GM19043 (cell line): Measurements from ENCODE around the gene NT5C.

Source experiments
- ATAC-seq: cut with Tn5 transposase; IDR thresholded peaks from one replicate; pipeline ENCODE4 v1.9.1; 2021; ENCODE audit warnings: low read depth; ENCODE audit not compliant: unreplicated experiment

NT5C gene

DNA sequence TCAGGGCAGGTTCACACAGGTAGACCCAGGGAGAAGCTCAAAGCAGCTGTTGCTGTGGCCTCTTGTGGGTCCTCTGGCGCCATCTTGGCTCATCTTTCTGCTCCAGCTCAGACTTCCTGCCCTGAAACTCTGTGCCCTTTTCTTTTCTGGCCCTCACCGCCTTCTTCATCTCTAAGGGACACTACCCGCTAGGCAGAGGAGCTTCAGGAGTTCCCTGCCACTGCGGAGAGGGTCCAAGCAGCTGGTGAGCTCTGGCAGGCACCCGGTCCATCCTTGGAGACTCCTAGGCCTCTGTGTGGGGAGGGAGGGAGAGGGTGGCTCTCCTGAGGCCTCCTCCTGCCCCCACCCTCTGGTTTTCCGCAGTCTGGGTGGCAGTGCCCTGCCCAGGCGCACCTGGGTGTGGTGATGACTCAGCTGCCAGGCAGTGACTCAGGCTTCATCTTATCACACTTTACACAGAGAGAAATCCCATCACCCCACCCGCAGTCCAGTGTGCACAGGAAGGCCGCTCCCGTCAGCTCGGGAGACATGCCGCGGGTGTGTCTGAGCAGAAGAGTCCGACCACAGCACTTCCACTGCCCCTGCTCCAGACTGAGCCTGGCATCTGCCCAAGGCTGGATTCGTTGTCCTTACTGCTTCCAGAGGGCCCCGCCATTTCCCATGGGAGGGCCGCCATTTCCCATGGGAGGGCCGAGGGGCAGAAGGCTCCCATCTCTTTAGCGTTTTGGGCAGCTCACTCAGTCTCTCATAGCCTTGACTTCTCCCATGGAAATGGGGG lies 7.3 kb downstream of the NT5C start:
- no peak for ATAC-seq

DNA sequence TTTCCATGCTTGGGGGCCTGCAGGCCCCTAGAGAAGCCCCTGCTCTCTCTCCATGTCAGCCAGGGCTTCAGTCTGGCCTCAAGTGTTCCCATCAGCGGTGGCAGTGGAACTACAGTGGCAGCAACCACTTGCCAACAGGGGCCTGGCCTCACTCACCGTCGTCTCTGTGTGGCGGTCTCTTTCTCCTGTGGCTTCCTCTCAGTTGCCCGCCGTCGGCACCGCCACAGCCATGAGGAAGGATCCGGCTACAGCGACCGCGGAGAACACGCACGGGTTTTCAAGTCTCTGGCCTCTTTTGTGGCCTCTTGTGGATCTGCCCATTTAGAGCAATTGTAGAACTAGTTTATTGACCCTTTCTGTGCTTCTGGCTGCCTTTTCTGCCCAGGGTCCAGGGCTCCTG lies 13.2 kb downstream of the NT5C start:
- ATAC-seq = no peak

DNA sequence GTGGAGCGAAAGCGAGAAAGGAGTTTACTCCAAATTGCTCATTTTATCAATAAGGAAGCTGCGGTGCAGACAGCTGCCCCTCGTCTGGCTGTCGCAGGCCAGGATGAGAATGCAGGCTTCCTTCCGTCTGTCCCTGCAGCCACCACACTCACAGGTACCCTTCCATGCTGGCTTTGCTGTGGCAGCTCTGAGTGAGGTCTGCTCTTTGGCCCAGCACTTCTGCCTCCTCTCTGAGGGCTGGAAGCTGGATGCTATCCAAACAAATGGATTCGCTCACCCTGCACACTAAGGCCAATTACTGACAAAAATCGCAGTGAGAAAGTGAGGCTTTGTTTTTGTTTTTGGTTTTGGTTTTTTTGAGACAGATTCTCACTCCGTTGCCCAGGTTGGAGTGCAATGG lies 14.8 kb downstream of the NT5C start:
- no peak for ATAC-seq

DNA sequence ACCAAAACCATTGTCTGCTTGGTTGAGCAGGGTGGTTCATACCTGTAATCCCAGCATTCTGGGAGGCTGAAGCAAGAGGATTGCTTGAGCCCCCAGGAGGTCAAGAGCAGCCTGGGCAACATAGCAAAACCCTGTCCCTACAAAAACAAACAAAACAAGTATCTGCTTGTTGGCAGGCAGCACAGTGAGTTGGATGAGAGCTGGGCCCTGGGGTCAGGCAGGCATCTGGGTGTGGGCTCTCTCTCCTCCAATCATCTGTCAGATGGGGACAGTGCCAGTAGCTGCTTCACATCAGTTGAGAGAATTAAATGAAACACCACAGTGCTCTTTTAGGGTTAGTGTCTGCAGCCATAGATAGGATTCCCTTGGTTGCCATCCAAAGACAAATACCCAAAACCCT lies 16.0 kb downstream of the NT5C start:
- ATAC-seq = no peak

DNA sequence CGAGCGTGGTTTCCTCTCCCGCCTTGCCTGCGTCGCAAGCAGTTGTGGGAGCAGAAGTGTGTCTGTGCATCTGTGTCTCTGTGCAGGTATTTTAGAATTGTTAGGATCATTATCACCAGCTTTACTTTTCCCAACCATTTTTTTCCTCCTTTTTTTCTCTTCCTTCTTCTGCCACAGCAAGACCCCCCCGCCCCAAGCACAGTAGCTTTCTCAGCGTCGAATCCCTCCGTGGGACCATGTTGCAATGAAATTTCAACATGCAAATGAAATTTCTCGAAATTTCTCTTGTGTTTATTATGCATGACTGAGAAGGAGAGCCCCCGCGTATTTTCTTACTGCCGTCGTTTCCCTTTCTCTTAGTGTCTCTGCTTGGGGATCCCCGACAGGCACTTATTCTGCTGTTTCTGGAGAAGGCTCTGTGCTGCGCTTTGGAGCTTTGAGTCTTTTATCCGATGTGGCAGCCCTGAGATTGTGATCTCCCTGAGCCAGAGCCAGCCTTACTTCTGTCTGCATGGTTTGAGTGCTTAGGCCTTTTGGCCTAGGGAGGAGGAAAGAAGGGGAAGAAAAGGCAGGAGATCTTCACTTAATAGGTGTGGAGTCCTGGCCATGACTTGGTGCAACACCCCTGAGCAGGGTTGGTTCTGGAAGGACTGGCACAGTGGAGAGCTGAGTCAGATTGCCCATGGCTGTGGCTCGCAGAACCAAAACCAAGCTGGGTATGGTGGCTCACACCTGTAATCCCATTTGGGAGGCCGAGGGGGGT lies 16.8 kb downstream of the NT5C start:
- no peak for ATAC-seq

DNA sequence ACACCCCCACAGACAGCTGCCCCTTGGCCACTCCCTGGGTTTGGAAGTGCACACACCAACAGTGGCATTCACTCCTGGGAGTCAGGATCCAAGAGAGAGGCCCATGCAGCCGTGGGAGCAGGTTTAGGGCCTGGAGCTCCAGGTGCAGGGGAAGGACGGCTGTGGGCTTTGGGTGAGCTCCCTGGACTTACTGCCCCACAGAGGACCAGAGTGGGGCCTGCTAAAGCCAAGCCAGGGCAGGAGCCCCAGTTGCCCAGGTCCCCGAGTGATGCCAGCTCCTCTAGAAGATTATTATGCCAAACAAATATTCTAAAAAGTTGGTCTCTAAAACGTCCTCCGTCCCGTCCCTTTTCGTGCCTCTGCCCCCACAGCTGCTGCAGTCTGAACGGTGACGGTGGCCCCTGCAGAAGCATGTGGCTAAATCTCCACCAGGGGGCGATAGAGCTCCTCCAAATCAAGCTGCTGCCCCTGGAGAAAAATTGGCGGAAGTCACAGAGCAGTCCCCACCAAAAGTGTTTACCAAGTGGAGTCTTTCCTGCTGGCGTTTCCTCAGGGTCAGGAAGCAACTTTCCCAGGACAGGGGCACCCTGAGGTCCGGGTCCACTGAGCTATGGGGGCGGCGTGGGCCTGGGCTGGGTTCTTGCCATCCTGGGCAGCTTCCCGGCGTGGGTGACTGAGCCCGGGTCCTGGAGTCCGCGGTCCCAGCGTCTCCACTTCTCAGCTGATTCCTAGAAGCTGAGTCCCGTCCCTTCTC lies 17.6 kb downstream of the NT5C start:
- ATAC-seq = no peak

DNA sequence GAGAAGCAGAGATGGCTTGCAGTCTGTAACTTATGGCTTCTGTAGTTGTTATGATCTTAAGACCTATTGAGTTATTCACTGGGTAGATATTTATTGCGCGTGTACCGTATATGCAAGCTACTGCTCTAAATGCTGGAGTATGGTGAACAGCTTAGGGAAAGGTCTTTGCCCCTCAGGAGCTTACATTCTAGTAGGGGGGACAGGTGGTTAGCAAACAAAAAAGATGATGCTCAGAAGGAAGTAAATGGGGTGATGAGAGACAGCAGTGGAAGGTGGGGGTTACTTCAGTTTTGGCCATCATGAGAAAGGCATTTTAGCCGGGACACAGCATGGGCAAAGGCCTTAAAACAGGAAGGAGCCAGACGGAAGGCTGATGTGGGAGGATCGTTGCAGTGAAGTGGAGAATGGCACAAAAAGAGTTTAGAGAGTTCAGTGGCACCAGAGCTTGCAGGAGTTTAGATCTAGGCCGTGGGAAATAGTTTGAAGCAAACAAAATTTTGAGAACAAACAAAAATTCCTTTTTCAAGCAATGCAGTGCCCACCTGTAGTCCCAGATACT lies 19.7 kb downstream of the NT5C start:
- ATAC-seq = no peak

DNA sequence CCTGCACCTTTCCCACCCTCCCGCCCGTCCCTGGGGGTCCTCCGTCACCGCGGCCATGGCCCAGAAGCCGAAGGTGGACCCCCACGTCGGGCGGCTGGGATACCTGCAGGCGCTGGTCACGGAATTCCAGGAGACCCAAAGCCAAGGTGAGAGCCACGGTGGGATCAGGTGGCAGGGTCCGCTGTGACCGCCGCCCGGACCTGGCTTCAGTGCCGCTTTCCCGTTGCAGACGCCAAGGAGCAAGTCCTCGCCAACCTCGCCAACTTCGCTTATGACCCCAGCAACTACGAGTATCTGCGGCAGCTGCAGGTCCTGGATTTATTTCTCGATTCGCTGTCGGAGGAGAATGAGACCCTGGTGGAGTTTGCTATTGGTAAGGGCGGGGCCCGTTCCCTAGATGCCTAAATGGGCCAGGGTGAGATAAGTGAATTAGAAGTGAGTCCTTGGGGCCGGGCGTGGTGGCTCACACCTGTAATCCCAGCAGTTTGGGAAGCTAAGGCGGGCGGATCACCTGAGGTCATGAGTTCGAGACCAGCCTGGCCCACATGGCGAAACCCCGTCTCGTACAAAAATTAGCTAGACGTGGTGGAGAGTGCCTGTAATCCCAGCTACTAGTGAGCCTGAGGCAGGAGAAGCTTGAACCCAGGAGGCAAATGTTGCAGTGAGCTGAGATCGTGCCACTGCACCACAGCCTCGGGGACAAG lies 21.2 kb downstream of the NT5C start:
- ATAC-seq = no peak

DNA sequence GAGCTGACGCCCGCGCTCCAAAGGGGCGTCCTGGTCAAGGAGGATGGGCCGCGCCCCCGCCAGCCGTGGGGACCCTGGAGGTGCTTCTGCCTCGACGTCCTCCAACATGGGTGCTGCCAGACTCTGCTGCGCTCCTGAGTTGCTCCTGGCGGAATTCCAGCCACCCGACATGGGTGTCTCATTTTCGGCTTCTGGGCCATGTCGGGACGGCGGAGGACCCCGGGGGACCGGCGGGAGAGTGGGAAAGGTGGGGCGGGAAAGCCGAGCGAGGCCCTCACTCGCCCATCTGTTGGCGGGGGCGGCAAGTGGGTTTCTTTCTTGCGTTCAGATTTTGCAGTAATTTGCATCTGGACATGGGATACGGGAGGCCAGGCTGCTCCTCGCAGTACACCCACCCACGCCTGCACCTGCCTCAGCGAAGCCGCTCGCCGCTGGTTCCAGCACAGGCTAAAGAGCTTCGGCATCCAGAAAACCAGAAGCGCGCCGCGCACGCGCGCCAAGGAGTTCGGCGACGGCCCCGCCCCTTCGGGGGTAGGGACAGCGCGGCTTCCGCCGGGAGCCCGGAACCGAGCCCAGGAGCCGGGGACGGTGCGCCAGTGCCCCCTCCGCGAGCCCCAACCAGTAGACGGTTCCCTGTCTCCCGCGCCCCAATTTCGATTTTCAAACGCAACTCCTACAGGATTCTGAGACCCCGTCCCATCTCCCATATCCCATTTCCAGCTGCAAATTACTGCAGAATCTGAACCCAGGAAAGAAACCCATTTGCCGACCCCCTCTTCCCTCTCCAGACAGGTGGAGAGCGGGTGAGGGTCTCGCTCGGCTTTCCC lies 21.9 kb downstream of the NT5C start, which contains the start of gene ARMC7:
ARMC7 (plus strand) TSS at position 563 of the 827 bp plus-strand sequence. CDS start 320 bp downstream, outside the sequence.
- peak; percentile 48 for ATAC-seq

DNA sequence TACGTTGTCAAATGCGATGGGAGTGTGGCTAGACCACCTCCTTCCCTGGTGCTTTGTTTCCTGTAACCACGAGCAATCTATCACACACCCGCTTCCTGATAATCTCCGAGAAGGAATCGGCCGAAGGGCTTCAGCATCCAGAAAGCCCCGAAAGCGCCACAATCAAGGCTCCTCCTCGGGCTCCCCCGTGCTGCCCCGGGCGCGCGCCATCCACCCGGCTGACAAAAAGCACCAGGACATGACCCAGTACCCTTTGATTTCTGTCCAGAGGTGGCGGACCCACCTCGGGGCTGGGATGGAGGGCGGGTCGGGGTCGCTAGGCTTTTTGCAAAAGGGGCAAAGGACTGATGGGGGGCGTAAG lies 22.5 kb downstream of the NT5C start:
- ATAC-seq = no peak

DNA sequence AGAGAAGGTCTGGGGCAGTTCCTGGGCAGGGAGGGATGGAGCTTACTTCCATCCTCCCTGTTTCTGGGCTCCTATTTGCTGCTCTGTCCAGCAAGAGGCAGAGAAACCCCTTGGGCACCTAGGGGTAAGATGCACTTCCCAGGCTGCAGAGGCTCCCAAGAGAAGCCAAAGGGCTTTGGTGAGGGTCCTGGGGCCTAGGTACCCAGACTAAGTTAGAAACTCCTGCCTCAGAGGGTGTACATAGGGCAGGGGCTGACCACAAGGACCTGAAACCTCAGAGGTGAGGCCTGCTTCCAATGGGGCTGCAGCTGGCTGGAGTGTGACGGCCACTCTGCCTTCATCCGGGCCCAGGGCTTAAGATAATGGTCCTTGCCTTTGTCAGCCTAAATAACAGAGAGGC lies 23.3 kb downstream of the NT5C start:
- ATAC-seq = no peak

DNA sequence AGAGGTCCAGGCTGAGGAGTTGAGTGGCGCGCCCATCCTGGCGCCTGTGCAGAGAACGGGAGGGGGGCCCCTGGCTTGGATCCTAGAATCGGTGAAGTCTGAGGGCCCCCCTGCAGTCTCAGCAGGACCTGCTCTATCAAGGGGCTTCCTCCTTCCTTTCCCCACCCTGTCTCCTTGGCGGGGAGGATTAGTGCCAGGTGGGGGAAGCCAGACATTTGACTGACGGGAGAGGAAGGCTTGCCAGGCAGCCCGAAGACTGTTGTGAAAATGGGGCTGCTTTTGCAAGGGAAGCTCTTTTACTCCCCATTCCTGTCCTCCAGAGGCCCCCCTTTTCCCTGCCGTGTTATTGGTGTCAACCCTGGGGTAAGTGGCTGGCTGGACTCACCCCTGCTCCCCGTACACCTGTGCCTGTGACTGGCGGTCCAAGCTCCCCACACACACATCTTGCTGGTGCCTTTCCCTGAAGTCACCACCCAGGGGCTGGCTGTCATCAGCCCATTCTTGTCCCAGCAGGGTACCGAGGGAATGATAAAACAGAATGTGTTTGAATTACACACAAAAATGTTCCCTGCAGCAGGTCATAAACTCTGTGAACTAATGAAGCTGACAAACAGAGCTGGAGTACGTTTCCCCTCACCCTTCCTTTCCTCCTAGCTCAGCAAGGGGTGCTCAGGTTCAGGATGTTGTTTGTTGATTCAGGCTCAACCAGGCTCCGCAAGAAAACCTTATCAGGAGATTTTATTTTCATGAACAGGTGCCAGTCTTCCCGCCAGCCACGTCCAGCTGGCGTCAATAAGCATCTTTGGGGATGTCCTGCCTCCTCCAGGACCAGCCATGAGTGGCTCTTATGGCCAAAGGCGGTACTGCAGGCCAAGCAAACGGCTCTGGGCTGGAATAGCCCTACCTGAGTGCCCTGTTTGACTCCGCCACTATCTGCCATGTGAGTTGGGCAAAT lies 26.1 kb downstream of the NT5C start:
- no peak for ATAC-seq

DNA sequence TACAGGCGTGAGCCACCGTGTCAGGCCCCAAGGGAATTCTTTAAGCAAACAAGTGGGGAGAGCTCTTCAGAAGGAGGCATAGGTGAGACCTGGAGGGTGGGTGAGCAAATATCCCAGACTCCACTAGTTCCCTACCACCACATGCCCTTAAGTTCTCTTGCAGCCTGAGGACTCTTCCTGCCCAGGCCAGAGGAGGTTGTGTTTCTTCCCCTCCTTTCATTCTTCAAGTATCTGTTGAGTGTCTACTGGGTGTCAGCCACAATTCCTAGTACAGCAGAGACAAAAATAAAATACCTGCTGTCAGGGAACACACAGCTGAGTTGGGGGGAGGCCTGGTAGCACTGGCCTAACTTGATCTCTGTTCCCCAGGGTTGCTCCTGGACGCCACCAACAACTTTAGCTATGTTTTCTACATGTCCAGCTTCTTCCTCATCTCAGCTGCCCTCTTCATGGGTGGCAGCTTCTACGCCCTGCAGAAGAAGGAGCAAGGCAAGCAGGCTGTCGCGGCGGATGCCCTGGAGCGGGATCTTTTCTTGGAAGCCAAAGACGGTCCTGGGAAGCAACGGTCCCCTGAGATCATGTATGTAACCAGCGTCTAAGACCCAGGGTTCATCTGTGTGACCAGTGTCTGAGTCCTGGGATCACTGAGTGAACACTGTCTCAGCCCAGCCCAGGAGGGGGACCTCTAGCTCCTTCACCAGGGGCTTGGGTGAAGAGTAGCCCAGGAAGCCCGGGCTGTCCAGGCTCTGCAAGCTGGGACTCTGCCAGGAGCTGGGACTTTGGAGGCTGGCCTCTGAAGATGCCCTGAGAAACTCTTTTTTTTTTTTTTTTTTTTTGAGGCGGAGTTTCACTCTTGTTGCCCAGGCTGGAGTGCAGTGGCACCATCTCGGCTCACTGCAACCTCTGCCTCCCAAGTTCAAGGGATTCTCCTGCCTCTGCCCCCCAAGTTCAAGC lies 27.7 kb downstream of the NT5C start:
- ATAC-seq = no peak

DNA sequence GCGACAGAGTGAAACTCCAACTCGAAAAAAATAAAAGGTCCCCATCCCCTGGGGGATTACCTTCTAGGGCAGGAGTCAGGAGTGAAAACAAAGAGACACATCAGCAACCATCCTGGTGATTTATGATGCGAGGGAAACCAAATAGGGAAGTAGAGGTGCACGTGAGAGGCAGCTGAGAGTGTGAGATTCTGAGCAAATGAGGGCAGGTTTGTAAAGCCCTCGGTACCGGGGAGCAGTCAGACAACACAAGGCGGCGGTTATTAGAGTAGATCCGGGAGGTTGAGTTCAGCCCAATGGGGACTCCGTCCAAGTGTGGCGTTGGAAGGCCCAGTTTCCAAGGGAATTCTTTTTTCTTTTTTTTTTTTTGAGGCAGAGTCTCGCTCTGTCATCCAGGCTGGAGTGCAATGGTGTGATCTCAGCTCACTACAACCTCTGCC lies 29.1 kb downstream of the NT5C start:
- no peak for ATAC-seq

DNA sequence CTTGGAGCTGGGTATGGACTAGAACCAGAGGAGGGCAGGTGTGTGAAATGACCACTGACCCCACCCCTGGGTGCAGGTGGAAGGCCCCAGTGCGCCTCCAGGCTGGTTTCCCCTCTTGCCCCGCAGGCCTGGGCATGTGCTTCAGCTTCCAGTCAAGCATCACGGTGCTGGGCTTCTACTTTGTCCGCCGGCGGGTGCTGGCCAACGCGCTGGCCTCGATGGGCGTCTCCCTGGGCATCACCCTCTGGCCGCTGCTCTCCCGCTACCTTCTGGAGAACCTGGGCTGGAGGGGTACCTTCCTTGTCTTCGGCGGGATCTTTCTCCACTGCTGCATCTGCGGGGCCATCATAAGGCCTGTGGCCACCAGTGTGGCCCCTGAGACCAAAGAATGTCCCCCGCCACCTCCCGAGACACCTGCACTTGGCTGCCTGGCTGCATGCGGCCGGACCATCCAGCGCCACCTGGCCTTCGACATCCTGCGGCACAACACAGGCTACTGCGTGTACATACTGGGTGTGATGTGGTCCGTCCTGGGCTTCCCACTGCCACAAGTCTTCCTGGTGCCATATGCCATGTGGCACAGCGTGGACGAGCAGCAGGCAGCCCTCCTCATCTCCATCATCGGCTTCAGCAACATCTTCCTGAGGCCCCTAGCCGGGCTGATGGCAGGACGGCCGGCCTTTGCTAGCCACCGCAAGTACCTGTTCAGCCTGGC lies 31.5 kb downstream of the NT5C start:
- no peak for ATAC-seq

DNA sequence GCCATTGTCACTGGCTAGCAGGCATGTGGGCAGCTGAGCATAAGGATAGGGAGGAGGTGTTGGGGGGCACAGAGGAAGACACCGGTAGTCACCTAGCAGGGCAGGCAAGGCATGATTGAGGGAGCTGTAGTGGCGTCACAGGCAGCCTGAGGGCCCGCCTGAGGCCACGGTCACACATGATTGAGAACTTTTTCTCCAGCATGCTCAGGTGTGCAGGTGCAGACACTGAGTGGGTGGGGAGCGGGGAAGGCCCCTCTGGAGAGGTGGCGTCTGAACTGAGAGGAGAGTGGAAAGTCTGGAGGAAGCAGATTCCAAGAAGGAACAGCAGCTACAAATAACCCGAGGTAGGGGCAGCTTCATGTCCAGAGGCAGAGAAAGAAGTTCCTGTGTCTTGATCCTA lies 32.7 kb downstream of the NT5C start:
- no peak for ATAC-seq

DNA sequence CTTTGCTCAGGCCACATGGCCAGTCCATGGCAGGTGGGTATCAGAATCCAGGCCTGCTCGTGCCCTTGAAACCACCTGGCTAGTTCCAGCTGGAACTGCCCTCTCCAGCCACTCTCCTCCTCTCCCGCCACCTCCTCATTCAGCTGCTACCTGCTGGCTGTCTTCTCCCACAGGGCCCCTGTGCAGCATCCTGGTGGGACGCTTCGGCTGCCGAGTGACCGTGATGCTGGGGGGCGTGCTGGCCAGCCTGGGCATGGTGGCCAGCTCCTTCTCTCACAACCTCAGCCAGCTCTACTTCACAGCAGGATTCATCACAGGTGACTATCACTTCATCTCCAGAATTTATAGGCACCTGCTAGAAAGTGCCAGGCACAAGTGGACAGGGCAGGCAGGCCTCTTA lies 33.7 kb downstream of the NT5C start:
- no peak for ATAC-seq
